ENCODE results near the gene RAB19.

RAB19 gene

DNA sequence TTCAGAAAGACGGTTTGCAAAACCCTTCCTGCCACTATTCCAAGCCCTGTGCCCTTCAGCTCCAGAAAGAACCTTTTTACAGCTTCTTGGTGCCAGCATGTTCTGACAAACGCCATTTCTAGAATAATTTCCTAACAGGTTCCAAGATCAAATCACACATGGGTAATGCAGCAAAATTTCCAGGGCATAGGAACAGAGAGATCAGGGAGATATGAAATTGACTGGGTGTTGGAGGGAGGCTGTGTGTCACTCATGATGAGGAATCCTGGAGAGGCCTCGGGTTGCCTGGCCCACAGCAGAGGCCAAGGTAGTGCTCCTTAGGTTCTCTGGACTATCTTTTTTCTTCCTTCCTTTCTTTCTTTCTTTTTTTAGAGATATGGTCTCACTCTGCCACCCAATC, 29.5 kb downstream of the RAB19 start:
- TF ChIP-seq CTCF (IDR thresholded peaks at IDR 0.05), result no peak

DNA sequence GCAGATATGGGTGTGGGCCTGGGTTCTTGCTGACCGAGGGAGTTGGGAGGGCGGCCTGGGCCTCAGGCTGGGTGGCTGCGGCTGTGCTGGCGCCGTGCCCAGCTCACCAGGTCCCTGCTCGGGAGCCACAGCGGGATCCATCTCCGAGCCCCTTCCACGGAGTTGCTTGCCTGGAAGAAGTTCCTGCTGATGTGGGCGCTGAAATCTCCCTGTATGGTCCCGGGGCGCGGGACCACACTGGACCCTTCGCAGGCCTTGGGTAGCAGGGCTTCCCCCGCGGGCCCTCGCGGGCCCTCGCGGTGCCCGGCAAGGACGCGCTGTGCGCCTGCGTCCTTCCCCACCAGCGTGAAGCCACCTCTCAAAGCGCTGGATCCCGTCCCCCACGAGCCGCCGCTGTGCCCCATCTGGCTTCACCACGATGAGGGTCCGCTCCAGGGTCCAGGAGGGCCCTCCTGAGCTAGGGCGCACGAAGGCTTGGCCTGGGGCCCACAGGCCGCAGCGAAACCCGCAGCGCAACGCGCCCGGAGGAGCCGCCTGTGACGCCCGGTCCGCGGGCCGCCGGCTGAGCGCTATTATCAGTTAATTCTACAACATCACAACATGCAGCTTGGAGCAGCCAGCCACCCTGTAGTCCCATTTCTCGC, 31.5 kb downstream of the RAB19 start:
- no peak for TF ChIP-seq CTCF (IDR thresholded peaks at IDR 0.05)

- no peak for TF ChIP-seq CTCF (IDR thresholded peaks at IDR 0.05)
These were observed 35.5 kb downstream of the RAB19 start for GRCh38 chr7:140439359-140439758.

- TF ChIP-seq CTCF (IDR thresholded peaks at IDR 0.05), result no peak
These were observed 36.7 kb downstream of the RAB19 start for GRCh38 chr7:140440593-140440992.

DNA sequence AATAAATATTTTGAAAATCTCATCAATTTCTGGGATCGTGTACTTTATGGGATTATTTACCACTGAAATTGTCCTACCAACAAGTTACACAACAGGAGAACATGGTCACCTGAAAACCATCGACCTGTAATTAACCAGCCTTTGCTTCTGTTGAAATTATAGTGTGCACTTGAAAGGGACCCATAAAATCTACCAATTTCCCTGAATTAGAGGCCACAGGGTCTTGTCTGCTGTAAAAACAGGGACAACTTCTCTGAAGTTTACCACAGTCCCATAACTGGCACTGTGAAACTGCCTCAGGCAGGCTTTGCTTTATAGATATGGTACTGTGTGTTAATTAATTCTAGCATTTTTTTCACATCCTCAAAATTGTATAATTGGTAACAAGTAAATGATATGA, 37.7 kb downstream of the RAB19 start:
- TF ChIP-seq CTCF (IDR thresholded peaks at IDR 0.05), result no peak

DNA sequence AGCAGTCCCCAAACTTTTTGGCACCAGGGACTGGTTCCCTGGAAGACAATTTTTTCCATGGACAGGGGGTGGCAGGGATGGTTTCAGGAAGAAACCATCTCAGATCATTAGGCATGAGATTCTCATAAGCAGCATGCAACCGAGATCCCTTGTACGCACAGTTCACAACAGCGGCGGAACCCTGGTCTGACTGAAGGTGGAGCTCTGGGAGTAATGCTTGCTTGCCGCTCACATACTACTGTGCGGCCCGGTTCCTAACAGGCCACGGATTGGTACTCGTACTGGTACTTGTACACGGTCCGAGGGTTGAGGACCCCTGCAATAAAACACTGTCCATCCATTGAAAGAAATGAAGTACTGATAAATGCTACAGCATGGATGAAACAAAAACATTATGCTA, 42.6 kb downstream of the RAB19 start:
- no peak for TF ChIP-seq CTCF (IDR thresholded peaks at IDR 0.05)

DNA sequence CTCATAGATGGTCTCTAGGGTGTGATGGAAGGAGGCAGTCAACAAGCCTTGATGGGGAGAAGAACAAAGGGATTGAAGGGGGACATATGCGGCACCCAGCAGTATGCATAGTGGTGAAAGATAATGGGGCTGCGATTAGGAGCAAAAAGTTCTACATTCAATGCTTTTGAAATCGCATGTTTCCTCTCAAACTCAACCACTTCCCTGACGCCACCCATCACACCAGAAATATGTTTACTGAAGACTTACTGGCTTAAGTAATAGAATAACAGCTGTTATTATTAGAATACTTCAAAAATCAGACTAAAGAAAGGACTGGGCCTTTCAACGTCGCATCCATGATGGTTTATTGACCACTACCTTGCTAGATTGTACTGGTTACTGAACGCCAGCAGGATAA, 44.0 kb downstream of the RAB19 start:
- no peak for TF ChIP-seq CTCF (IDR thresholded peaks at IDR 0.05)
